GM12878 (cell line): Measurements from ENCODE around the gene SV2B. TPM values are rescaled to one million over a fixed set of nuclear protein-coding genes. Genes with fewer than 3 reads are reported as not detected.

ENCODE experiments used
- ATAC-seq: fragments of 200-7000 bp; cut with Tn5 transposase; 3 replicates; pipeline ENCODE4 v1.9.1; 2020; ENCODE audit warnings: mild to moderate bottlenecking, moderate library complexity
- BruUV-seq: library from RNA; stranded (reverse); fragments of 400-500 nt; replicated peaks from 2 replicates; lab custom pipeline; 2021; lab: Mats Ljungman, UMichigan
- CTCF ChIA-PET: fragments of 300-600 bp; sonication (Branson Sonifier 250); formaldehyde crosslinking; extraction: SDS; loops from one replicate; lab custom pipeline; 2021; ENCODE audit warnings: inconsistent platforms; lab: Yijun Ruan, JAX
- POLR2A ChIA-PET: fragments of 350-600 bp; formaldehyde crosslinking; extraction: SDS; loops from one replicate; lab custom pipeline; 2021; ENCODE audit warnings: inconsistent platforms; lab: Charles Lee
- RAD21 ChIA-PET: fragments of 300-600 bp; sonication (Branson Sonifier 250); formaldehyde crosslinking; loops from one replicate; lab custom pipeline; 2023; ENCODE audit warnings: antibody characterized with exemption; ENCODE audit not compliant: unreplicated experiment; lab: Charles Lee
- SMC1A ChIA-PET: fragments of 300-600 bp; sonication (Branson Sonifier 250); formaldehyde crosslinking; loops from one replicate; lab custom pipeline; 2023; ENCODE audit not compliant: unreplicated experiment, uncharacterized antibody; lab: Charles Lee
- DNase-seq: peaks from one replicate; pipeline ENCODE4 v3.0.0-alpha.2; 2011; ENCODE audit warnings: low read depth, low spot score
- FAIRE-seq: peaks from 3 replicates; lab custom pipeline; 2011; peaks lifted over from hg19 to GRCh38; lab: Jason Lieb, UNC
- H2AFZ ChIP-seq: 2 replicates; pipeline ENCODE4 v1.6.0; 2011; ENCODE audit warnings: low read depth, low read length, control low read depth; ENCODE audit not compliant: control insufficient read depth
- H3K27ac ChIP-seq: 2 replicates; pipeline ENCODE4 v1.5.1; 2011; ENCODE audit warnings: control low read depth; ENCODE audit not compliant: control insufficient read depth, insufficient read depth
- H3K27me3 ChIP-seq, 2 experiments: replicated peaks in 1 of 2; 2 replicates each; pipeline versions ENCODE4 v1.6.0 to v1.6.1; 2011; ENCODE audit warnings: low read length in 1 of 2; ENCODE audit not compliant: control insufficient read depth in 2 of 2, insufficient read depth in 2 of 2
- H3K36me3 ChIP-seq, 2 experiments: 2 replicates each; pipeline ENCODE4 v1.5.1; 2011; ENCODE audit warnings: low read length in 1 of 2; ENCODE audit not compliant: control insufficient read depth in 2 of 2, insufficient read depth in 2 of 2
- H3K4me1 ChIP-seq: 2 replicates; pipeline ENCODE4 v1.6.1; 2011; ENCODE audit warnings: mild to moderate bottlenecking, low read length, moderate library complexity, mixed read lengths; ENCODE audit not compliant: control insufficient read depth, insufficient read depth
- H3K4me2 ChIP-seq: 2 replicates; pipeline ENCODE4 v1.6.0; 2011; ENCODE audit warnings: control low read depth; ENCODE audit not compliant: control insufficient read depth, insufficient read depth
- H3K4me3 ChIP-seq: fragments of 200-600 bp; sonication (generic); 2 replicates; pipeline ENCODE4 v1.5.1; 2016
- H3K79me2 ChIP-seq: 2 replicates; pipeline ENCODE4 v1.6.0; 2011; ENCODE audit warnings: low read length; ENCODE audit not compliant: control insufficient read depth, insufficient read depth
- H3K9ac ChIP-seq: 2 replicates; pipeline ENCODE4 v1.8.0; 2011; ENCODE audit warnings: low read length, control low read depth, mixed read lengths; ENCODE audit not compliant: control insufficient read depth, insufficient read depth
- H3K9me3 ChIP-seq: replicated peaks from 3 replicates; pipeline ENCODE4 v1.5.1; 2011; ENCODE audit warnings: mild to moderate bottlenecking, low read length; ENCODE audit not compliant: control insufficient read depth, insufficient read depth
- H4K20me1 ChIP-seq: 2 replicates; pipeline ENCODE4 v1.6.0; 2011; ENCODE audit not compliant: control insufficient read depth, insufficient read depth
- CEBPZ ChIP-seq: fragments of 150-350 bp; IDR thresholded peaks from 2 replicates; pipeline ENCODE4 v1.6.1; 2016; ENCODE audit warnings: low read depth, low read length
- EP300 ChIP-seq, 2 experiments: fragments of 150-350 bp in 1 of 2; IDR thresholded peaks; 2 replicates each; pipeline ENCODE4 v1.6.1; 2011 to 2012; ENCODE audit warnings: low read depth in 2 of 2, low read length in 2 of 2, borderline replicate concordance in 1 of 2, improper control_type of control experiment in 1 of 2, inconsistent platforms in 1 of 2; ENCODE audit not compliant: control insufficient read depth in 1 of 2
- ESRRA ChIP-seq: IDR thresholded peaks from 2 replicates; pipeline ENCODE4 v1.6.1; 2012; ENCODE audit warnings: mild to moderate bottlenecking, low read length, improper control_type of control experiment
- KLF5 ChIP-seq: fragments of 450-650 bp; IDR thresholded peaks from 2 replicates; pipeline ENCODE4 v1.6.1; 2014; ENCODE audit warnings: mild to moderate bottlenecking; ENCODE audit not compliant: partially characterized antibody
- PAX5 ChIP-seq: IDR thresholded peaks from 2 replicates; pipeline ENCODE4 v1.6.1; 2011; ENCODE audit warnings: low read depth, low read length, borderline replicate concordance
- PBX3 ChIP-seq: IDR thresholded peaks from 2 replicates; pipeline ENCODE4 v1.6.1; 2011; ENCODE audit warnings: mild to moderate bottlenecking, low read depth, low read length, moderate library complexity; ENCODE audit not compliant: insufficient replicate concordance
- RB1 ChIP-seq: fragments of 450-650 bp; formaldehyde crosslinking; IDR thresholded peaks from 2 replicates; pipeline ENCODE4 v1.6.1; 2017; ENCODE audit warnings: mild to moderate bottlenecking, borderline replicate concordance
- SMC3 ChIP-seq: IDR thresholded peaks from 2 replicates; pipeline ENCODE4 v1.6.1; 2011; ENCODE audit warnings: low read length, improper control_type of control experiment, borderline replicate concordance
- TCF12 ChIP-seq: IDR thresholded peaks from 2 replicates; pipeline ENCODE4 v1.6.1; 2011; ENCODE audit warnings: low read depth, mild to moderate bottlenecking, low read length
- ZBTB4 ChIP-seq: fragments of 450-650 bp; formaldehyde crosslinking; IDR thresholded peaks from 2 replicates; pipeline ENCODE4 v1.4.0; 2022; ENCODE audit warnings: mild to moderate bottlenecking, moderate library complexity
- WGBS: methylation state at CpG from one replicate; pipeline ENCODE4 v1.1.6; 2016; ENCODE audit warnings: low lambda C conversion rate; ENCODE audit not compliant: insufficient replicate concordance, insufficient coverage; ENCODE audit errors: missing lambda C conversion rate; 5-methylcytosine and 5-hydroxymethylcytosine counted together
- in situ Hi-C: fragments of 300-500 bp; cut with MboI; formaldehyde crosslinking; loops from 9 replicates; pipeline ENCODE4 v1.14.3; 2018; ENCODE audit warnings: mixed read lengths
- intact Hi-C: fragments of 100-400 bp; cut with micrococcal nuclease; formaldehyde crosslinking; loops from one replicate; pipeline ENCODE4 v1.14.2; 2022; ENCODE audit not compliant: unreplicated experiment
- polyA plus RNA-seq, 11 experiments: library from polyadenylated mRNA; depleted of rRNA in 4 of 11; unstranded in 6 of 11; stranded (reverse) in 5 of 11; fragments of >200 nt; fragmentation: Nextera tagmentation in 4 of 11; fragmentation: Illumina TruSeq in 1 of 11; extraction: Ambion mirVana in 4 of 11; extraction: Trizol in 1 of 11; gene quantifications; 1 replicate in 1 of 11; 2 replicates in 10 of 11; pipeline versions ENCODE4 v1.2.1 to v1.2.3, GENCODE V29; 2011 to 2016; ENCODE audit warnings: inconsistent platforms in 2 of 11, missing spikeins in 2 of 11, low read depth in 1 of 11
- total RNA-seq, 4 experiments: library from RNA; depleted of rRNA in 3 of 4; stranded (reverse); fragments of >200 nt in 3 of 4; fragmentation: Illumina TruSeq in 1 of 4; extraction: Trizol in 1 of 4; gene quantifications; 2 replicates each; pipeline versions ENCODE4 v1.2.1 to v1.2.3, GENCODE V29; 2013 to 2021

The SV2B gene
- total and polyA plus RNA-seq, 10 of the 15 experiments (the other 5 are each of a cell fraction or from before 2014, with no cell fraction given): 0.03 to 1.7 (median 1.3) TPM

- TF ChIP-seq CEBPZ (no peak), PAX5 (no peak), KLF5 (no peak), RB1 (no peak), ESRRA (no peak), EP300 (IDR thresholded peaks at IDR 0.05; ENCODE audit: borderline replicate concordance in 1 of 2, control insufficient read depth in 1 of 2, low read depth in 2 of 2, low read length in 2 of 2) (no peak)
These were observed 170.7 kb downstream of the SV2B start (continued) for GRCh38 chr15:91270747-91271146.

GRCh38 chr15:91271565-91272153, 171.6 kb downstream of the SV2B start:
- no peak overlapping the region for H2AFZ ChIP-seq
- CTCF ChIA-PET: interaction anchor here (0.6 to 3.5 kb wide), 41 partner anchors 8 to 803 kb away, joined by 3 to 111 read pairs (median 4); partner anchors contain the start of genes HDDC3 and UNC45A
- DNase-seq (peak; percentile 19), FAIRE-seq (peak; percentile 62), ATAC-seq (peak; percentile 88)
- in situ Hi-C loops: loop anchor here (5.0 kb wide), 1 partner anchor 214 kb away; no protein-coding TSS in a partner anchor
- no peaks in the 10 kb centered on the region for H3K36me3 ChIP-seq
- no peaks in the 10 kb centered on the region; a peak in 1 of 4 replicates for H3K27me3 ChIP-seq
- no peak overlapping the region for H3K9ac ChIP-seq
- H3K4me3 ChIP-seq: no peak overlapping the region
- peak overlapping the region; percentile 35; the same call in 1 of the 2 replicates for H3K4me2 ChIP-seq
- no peaks in the 10 kb centered on the region for H3K79me2 ChIP-seq
- intact Hi-C loops: loop anchor here (1.0 to 10.0 kb wide), 4 partner anchors 215 to 787 kb away; no protein-coding TSS in a partner anchor
- RAD21 ChIA-PET: interaction anchor here (0.6 to 2.4 kb wide), 22 partner anchors 13 to 848 kb away, joined by 3 to 36 read pairs (median 3); partner anchors contain the start of genes HDDC3, RCCD1 and UNC45A
- no peaks in the 10 kb centered on the region for H3K4me1 ChIP-seq
- no TSS peak for BruUV-seq
- SMC1A ChIA-PET: interaction anchor here (0.5 to 2.9 kb wide), 24 partner anchors 11 to 340 kb away, joined by 3 to 51 read pairs (median 3); partner anchors contain the start of gene UNC45A
- 10% methylated on average over 8 of the region's 8 CpGs for WGBS
- H3K27ac ChIP-seq: no peak overlapping the region
- no peaks in the 10 kb centered on the region for H4K20me1 ChIP-seq
- no peaks in the 10 kb centered on the region for H3K9me3 ChIP-seq
- POLR2A ChIA-PET: no interaction called here
- TF ChIP-seq TCF12 (no peak), SMC3 (peak; percentile 72), ZBTB4 (CRISPR knock-in tag) (no peak), PBX3 (no peak)
